HepG2 (cell line): ENCODE measurements around the gene NECTIN2. TPM values are rescaled to one million over a fixed set of nuclear protein-coding genes. Genes with fewer than 3 reads are reported as not detected.

ENCODE experiments used
- AGO1 ChIP-seq: fragments of 200-400 bp; formaldehyde crosslinking; IDR thresholded peaks from 2 replicates; pipeline ENCODE4 v1.6.1; 2017; ENCODE audit warnings: mild to moderate bottlenecking, low read depth, low read length, moderate library complexity; ENCODE audit not compliant: poor library complexity, severe bottlenecking
- GFI1 ChIP-seq: sonication (generic); formaldehyde crosslinking; IDR thresholded peaks from 2 replicates; pipeline ENCODE4 v1.5.0; 2020; ENCODE audit warnings: missing genetic modification reagents, mild to moderate bottlenecking, borderline replicate concordance
- MATR3 ChIP-seq: sonication (generic); formaldehyde crosslinking; IDR thresholded peaks from 2 replicates; pipeline ENCODE4 v1.4.0; 2020; ENCODE audit warnings: missing genetic modification reagents
- NFKB2 ChIP-seq: sonication (generic); formaldehyde crosslinking; IDR thresholded peaks from 2 replicates; pipeline ENCODE4 v1.4.0; 2020; ENCODE audit warnings: missing genetic modification reagents, borderline replicate concordance
- NR2F6 ChIP-seq, 2 experiments: IDR thresholded peaks; 2 replicates each; pipeline ENCODE4 v1.6.1; 2016; ENCODE audit warnings: antibody characterized with exemption in 1 of 2, mild to moderate bottlenecking in 1 of 2
- PAWR ChIP-seq: sonication (generic); formaldehyde crosslinking; IDR thresholded peaks from 2 replicates; pipeline ENCODE4 v1.4.0; 2020; ENCODE audit warnings: missing genetic modification reagents, mild to moderate bottlenecking, borderline replicate concordance
- SPEN ChIP-seq: sonication (generic); formaldehyde crosslinking; IDR thresholded peaks from 2 replicates; pipeline ENCODE4 v1.5.1; 2020; ENCODE audit warnings: low read depth, mild to moderate bottlenecking, missing genetic modification reagents
- TARDBP ChIP-seq: sonication (generic); formaldehyde crosslinking; IDR thresholded peaks from 2 replicates; pipeline ENCODE4 v1.8.0; 2022; ENCODE audit warnings: mild to moderate bottlenecking, missing genetic modification reagents
- ZNF251 ChIP-seq: sonication (generic); formaldehyde crosslinking; IDR thresholded peaks from 2 replicates; pipeline ENCODE4 v1.9.0; 2021; ENCODE audit warnings: mild to moderate bottlenecking, missing genetic modification reagents
- ZNF274 ChIP-seq: sonication (generic); formaldehyde crosslinking; IDR thresholded peaks from 2 replicates; pipeline ENCODE4 v1.5.1; 2020; ENCODE audit warnings: mild to moderate bottlenecking, missing genetic modification reagents
- ZNF598 ChIP-seq: sonication (generic); formaldehyde crosslinking; IDR thresholded peaks from 2 replicates; pipeline ENCODE4 v1.5.1; 2020; ENCODE audit warnings: mild to moderate bottlenecking, missing genetic modification reagents, borderline replicate concordance
- polyA plus RNA-seq, 8 experiments: library from polyadenylated mRNA; depleted of rRNA in 3 of 8; stranded (reverse) in 7 of 8; unstranded in 1 of 8; fragments of >200 nt; fragmentation: Illumina TruSeq in 4 of 8; extraction: Trizol in 4 of 8; gene quantifications; 2 replicates each; pipeline versions ENCODE4 v1.2.1 to v1.2.3, GENCODE V29; 2011 to 2016; ENCODE audit warnings: low read depth in 4 of 8, missing spikeins in 1 of 8, mixed read lengths in 1 of 8; ENCODE audit not compliant: insufficient read depth in 1 of 8
- total RNA-seq, 5 experiments: library from RNA; depleted of rRNA; stranded (reverse); fragments of >200 nt; fragmentation: Illumina TruSeq; extraction: Trizol; gene quantifications; 2 replicates each; pipeline ENCODE4 v1.2.3, GENCODE V29; 2016; ENCODE audit warnings: low read depth in 1 of 5
- TF ChIP-seq, protein P1 (sequence below): IDR thresholded peaks from 2 replicates; pipeline ENCODE4 v1.6.1; 2016; ENCODE audit warnings: missing compliant biosample characterization, missing genetic modification reagents, borderline replicate concordance
- TF ChIP-seq, protein P2 (sequence below): sonication (generic); formaldehyde crosslinking; IDR thresholded peaks from 2 replicates; pipeline ENCODE4 v1.8.1; 2023; ENCODE audit warnings: mild to moderate bottlenecking, inconsistent platforms, moderate library complexity, missing genetic modification reagents, borderline replicate concordance
- TF ChIP-seq, protein P3 (sequence below): sonication (generic); formaldehyde crosslinking; IDR thresholded peaks from 2 replicates; pipeline ENCODE4 v1.4.0; 2020; ENCODE audit warnings: mild to moderate bottlenecking, missing genetic modification reagents, borderline replicate concordance
- TF ChIP-seq, protein P4 (sequence below): sonication (generic); IDR thresholded peaks from 2 replicates; pipeline ENCODE4 v1.6.1; 2016; ENCODE audit warnings: low read depth, borderline replicate concordance
- TF ChIP-seq, protein P5 (sequence below): sonication (generic); formaldehyde crosslinking; IDR thresholded peaks from 2 replicates; pipeline ENCODE4 v1.4.0; 2020; ENCODE audit warnings: missing genetic modification reagents
- TF ChIP-seq, protein P6 (sequence below): sonication (generic); formaldehyde crosslinking; IDR thresholded peaks from 2 replicates; pipeline ENCODE4 v1.9.0; 2021; ENCODE audit warnings: missing genetic modification reagents, mild to moderate bottlenecking, borderline replicate concordance

Gene NECTIN2
- total and polyA plus RNA-seq, 2 of the 13 experiments (the other 11 are each of a cell fraction or from before 2014, with no cell fraction given): 75.4 to 114 TPM

DNA sequence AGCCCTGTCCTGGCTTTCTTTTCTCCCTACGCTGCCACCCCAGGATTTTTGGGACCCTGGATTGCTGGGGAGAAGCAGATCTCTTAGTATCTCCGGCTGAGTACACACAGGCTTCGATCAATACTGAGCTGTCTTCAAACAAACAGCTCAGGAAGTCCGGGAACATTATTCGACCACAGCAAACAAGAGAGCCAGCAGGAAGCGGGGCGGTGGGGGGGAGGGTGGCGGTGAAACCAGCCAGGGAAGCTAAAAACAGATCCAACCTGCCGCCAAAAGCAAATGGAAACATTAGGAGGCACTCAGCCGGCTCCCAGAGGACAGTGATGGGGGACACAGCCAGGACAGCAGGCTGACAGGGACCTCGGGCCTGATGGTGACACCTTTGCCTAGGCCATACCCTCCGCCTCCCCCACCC is 49.4 kb upstream of the NECTIN2 start (continued):
- no peak for TF ChIP-seq GFI1 (CRISPR knock-in tag)
- peak; percentile 80 for TF ChIP-seq TARDBP (CRISPR knock-in tag)
- no peak for TF ChIP-seq MATR3 (CRISPR knock-in tag)
- peak; percentile 65; the same call in 1 of the 2 replicates for TF ChIP-seq NR2F6 (IDR thresholded peaks at IDR 0.05)
- 0 out of 2 replicates have a peak, but pooled peaks have one; percentile 59 for TF ChIP-seq NR2F6 (CRISPR knock-in tag; IDR thresholded peaks at IDR 0.05)
- TF ChIP-seq, protein P1, sequence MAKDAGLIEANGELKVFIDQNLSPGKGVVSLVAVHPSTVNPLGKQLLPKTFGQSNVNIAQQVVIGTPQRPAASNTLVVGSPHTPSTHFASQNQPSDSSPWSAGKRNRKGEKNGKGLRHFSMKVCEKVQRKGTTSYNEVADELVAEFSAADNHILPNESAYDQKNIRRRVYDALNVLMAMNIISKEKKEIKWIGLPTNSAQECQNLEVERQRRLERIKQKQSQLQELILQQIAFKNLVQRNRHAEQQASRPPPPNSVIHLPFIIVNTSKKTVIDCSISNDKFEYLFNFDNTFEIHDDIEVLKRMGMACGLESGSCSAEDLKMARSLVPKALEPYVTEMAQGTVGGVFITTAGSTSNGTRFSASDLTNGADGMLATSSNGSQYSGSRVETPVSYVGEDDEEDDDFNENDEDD (CRISPR knock-in tag): peak; percentile 51; the same call in 1 of the 2 replicates
- TF ChIP-seq, protein P2, sequence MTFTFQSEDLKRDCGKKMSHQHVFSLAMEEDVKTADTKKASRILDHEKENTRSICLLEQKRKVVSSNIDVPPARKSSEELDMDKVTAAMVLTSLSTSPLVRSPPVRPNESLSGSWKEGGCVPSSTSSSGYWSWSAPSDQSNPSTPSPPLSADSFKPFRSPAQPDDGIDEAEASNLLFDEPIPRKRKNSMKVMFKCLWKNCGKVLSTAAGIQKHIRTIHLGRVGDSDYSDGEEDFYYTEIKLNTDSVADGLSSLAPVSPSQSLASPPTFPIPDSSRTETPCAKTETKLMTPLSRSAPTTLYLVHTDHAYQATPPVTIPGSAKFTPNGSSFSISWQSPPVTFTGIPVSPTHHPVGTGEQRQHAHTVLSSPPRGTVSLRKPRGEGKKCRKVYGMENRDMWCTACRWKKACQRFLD (CRISPR knock-in tag): no peak
- TF ChIP-seq ZNF274 (CRISPR knock-in tag): no peak
- no peak for TF ChIP-seq AGO1
- TF ChIP-seq, protein P3, sequence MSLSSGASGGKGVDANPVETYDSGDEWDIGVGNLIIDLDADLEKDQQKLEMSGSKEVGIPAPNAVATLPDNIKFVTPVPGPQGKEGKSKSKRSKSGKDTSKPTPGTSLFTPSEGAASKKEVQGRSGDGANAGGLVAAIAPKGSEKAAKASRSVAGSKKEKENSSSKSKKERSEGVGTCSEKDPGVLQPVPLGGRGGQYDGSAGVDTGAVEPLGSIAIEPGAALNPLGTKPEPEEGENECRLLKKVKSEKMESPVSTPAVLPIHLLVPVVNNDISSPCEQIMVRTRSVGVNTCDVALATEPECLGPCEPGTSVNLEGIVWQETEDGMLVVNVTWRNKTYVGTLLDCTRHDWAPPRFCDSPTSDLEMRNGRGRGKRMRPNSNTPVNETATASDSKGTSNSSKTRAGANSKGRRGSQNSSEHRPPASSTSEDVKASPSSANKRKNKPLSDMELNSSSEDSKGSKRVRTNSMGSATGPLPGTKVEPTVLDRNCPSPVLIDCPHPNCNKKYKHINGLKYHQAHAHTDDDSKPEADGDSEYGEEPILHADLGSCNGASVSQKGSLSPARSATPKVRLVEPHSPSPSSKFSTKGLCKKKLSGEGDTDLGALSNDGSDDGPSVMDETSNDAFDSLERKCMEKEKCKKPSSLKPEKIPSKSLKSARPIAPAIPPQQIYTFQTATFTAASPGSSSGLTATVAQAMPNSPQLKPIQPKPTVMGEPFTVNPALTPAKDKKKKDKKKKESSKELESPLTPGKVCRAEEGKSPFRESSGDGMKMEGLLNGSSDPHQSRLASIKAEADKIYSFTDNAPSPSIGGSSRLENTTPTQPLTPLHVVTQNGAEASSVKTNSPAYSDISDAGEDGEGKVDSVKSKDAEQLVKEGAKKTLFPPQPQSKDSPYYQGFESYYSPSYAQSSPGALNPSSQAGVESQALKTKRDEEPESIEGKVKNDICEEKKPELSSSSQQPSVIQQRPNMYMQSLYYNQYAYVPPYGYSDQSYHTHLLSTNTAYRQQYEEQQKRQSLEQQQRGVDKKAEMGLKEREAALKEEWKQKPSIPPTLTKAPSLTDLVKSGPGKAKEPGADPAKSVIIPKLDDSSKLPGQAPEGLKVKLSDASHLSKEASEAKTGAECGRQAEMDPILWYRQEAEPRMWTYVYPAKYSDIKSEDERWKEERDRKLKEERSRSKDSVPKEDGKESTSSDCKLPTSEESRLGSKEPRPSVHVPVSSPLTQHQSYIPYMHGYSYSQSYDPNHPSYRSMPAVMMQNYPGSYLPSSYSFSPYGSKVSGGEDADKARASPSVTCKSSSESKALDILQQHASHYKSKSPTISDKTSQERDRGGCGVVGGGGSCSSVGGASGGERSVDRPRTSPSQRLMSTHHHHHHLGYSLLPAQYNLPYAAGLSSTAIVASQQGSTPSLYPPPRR (CRISPR knock-in tag): peak; percentile 81
- TF ChIP-seq SPEN (CRISPR knock-in tag): no peak; the same call in 1 of the 2 replicates
- TF ChIP-seq, protein P4, sequence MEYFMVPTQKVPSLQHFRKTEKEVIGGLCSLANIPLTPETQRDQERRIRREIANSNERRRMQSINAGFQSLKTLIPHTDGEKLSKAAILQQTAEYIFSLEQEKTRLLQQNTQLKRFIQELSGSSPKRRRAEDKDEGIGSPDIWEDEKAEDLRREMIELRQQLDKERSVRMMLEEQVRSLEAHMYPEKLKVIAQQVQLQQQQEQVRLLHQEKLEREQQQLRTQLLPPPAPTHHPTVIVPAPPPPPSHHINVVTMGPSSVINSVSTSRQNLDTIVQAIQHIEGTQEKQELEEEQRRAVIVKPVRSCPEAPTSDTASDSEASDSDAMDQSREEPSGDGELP: peak; percentile 79
- no peak for TF ChIP-seq NFKB2 (CRISPR knock-in tag)
- TF ChIP-seq, protein P5, sequence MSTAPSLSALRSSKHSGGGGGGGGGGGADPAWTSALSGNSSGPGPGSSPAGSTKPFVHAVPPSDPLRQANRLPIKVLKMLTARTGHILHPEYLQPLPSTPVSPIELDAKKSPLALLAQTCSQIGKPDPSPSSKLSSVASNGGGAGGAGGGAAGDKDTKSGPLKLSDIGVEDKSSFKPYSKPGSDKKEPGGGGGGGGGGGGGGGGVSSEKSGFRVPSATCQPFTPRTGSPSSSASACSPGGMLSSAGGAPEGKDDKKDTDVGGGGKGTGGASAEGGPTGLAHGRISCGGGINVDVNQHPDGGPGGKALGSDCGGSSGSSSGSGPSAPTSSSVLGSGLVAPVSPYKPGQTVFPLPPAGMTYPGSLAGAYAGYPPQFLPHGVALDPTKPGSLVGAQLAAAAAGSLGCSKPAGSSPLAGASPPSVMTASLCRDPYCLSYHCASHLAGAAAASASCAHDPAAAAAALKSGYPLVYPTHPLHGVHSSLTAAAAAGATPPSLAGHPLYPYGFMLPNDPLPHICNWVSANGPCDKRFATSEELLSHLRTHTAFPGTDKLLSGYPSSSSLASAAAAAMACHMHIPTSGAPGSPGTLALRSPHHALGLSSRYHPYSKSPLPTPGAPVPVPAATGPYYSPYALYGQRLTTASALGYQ (CRISPR knock-in tag): peak; percentile 75; the same call in 1 of the 2 replicates
- TF ChIP-seq, protein P6, sequence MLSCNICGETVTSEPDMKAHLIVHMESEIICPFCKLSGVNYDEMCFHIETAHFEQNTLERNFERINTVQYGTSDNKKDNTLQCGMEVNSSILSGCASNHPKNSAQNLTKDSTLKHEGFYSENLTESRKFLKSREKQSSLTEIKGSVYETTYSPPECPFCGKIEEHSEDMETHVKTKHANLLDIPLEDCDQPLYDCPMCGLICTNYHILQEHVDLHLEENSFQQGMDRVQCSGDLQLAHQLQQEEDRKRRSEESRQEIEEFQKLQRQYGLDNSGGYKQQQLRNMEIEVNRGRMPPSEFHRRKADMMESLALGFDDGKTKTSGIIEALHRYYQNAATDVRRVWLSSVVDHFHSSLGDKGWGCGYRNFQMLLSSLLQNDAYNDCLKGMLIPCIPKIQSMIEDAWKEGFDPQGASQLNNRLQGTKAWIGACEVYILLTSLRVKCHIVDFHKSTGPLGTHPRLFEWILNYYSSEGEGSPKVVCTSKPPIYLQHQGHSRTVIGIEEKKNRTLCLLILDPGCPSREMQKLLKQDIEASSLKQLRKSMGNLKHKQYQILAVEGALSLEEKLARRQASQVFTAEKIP (CRISPR knock-in tag): no peak
- TF ChIP-seq PAWR: no peak
- TF ChIP-seq ZNF251: no peak
- no peak for TF ChIP-seq ZNF598 (CRISPR knock-in tag)
